ENCODE results near the gene PTN.

DNA sequence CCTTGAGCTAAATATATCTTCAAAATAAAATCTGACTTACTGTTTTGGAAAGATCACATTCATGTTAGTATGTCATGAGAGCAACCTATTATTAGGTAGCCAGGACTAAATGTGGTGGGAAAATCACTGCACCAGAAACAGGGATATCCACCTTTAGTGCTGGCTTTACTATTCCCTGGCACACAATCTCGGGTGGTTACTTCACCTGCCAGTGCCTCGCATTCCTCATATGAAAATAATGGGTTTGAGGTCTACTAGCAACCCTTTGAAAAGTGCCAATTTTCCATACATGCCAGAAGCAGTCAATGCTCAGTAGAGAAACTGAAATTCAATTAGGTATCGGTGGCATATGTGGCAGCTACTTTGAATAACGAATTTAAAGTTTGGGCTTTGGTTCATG, 36.8 kb downstream of the PTN start:
- TF ChIP-seq CTCF (IDR thresholded peaks at IDR 0.05; ENCODE audit: insufficient read depth, low read length): no peak
- TF ChIP-seq POLR2AphosphoS5 (IDR thresholded peaks at IDR 0.05; ENCODE audit: low read depth): no peak
- TF ChIP-seq GABPA (IDR thresholded peaks at IDR 0.05; ENCODE audit: low read depth): no peak
- no peak for TF ChIP-seq SPI1 (IDR thresholded peaks at IDR 0.05; ENCODE audit: borderline replicate concordance, low read depth)

Data from HL-60 (cell line).